AG09309 (cell line): ENCODE results near the gene CAMK2B.

Source experiments
- DNase-seq: peaks from one replicate; pipeline ENCODE4 v3.0.0-alpha.2; 2010; ENCODE audit warnings: low read depth
- H3K4me3 ChIP-seq: 2 replicates; pipeline ENCODE4 v1.5.1; 2011; ENCODE audit warnings: mild to moderate bottlenecking, low read depth, low read length, moderate library complexity; ENCODE audit not compliant: control insufficient read depth
- CTCF ChIP-seq: IDR thresholded peaks from 2 replicates; pipeline ENCODE4 v1.5.1; 2011; ENCODE audit warnings: mild to moderate bottlenecking, low read depth, low read length, inconsistent platforms; ENCODE audit not compliant: insufficient read depth, control insufficient read depth; ENCODE audit errors: missing control alignments

The CAMK2B gene

GRCh38 chr7:44272981-44273380 lies 52.4 kb downstream of the CAMK2B start:
- DNase-seq: no peak
- H3K4me3 ChIP-seq: no peak overlapping the region
- no peak for TF ChIP-seq CTCF

- no peak overlapping the region for H3K4me3 ChIP-seq
- no peak for DNase-seq
- TF ChIP-seq CTCF: no peak
Measured at GRCh38 chr7:44272456-44272855, 52.9 kb downstream of the CAMK2B start.

- no peak for TF ChIP-seq CTCF
- no peak overlapping the region for H3K4me3 ChIP-seq
- DNase-seq: no peak
Measured at GRCh38 chr7:44269943-44270493, 55.4 kb downstream of the CAMK2B start.

GRCh38 chr7:44269417-44269816 lies 56.0 kb downstream of the CAMK2B start:
- no peak overlapping the region for H3K4me3 ChIP-seq
- no peak for DNase-seq
- no peak for TF ChIP-seq CTCF

- H3K4me3 ChIP-seq: no peak overlapping the region
- no peak for DNase-seq
- TF ChIP-seq CTCF: no peak
Measured at GRCh38 chr7:44268671-44269070, 56.7 kb downstream of the CAMK2B start.

- no peak overlapping the region for H3K4me3 ChIP-seq
- TF ChIP-seq CTCF: no peak
- no peak for DNase-seq
Measured at GRCh38 chr7:44267719-44268421, 57.5 kb downstream of the CAMK2B start.
